ENCODE results near the gene ZEB2.

ZEB2 gene

GRCh38 chr2:144522897-144523595, 3.1 kb upstream of the ZEB2 start:
- no peak for DNase-seq (ENCODE audit: low read depth)
- peak overlapping the region; percentile 72 for H3K4me3 ChIP-seq (ENCODE audit: low read length)
- no peak for TF ChIP-seq CTCF (conservative IDR thresholded peaks at IDR 0.05; ENCODE audit: low read length)

GRCh38 chr2:144522176-144522896, 2.4 kb upstream of the ZEB2 start:
- TF ChIP-seq CTCF (conservative IDR thresholded peaks at IDR 0.05; ENCODE audit: low read length) = no peak
- H3K4me3 ChIP-seq (ENCODE audit: low read length) = peak overlapping the region; percentile 72
- DNase-seq (ENCODE audit: low read depth) = no peak

GRCh38 chr2:144521686-144522085, 1.8 kb upstream of the ZEB2 start:
- H3K4me3 ChIP-seq (ENCODE audit: low read length) = no peak overlapping the region
- TF ChIP-seq CTCF (conservative IDR thresholded peaks at IDR 0.05; ENCODE audit: low read length) = no peak
- no peak for DNase-seq (ENCODE audit: low read depth)

- TF ChIP-seq CTCF (conservative IDR thresholded peaks at IDR 0.05; ENCODE audit: low read length) = no peak
- peak overlapping the region; percentile 85 for H3K4me3 ChIP-seq (ENCODE audit: low read length)
- DNase-seq (ENCODE audit: low read depth) = peak; percentile 81
Measured at GRCh38 chr2:144520756-144521487, 1.0 kb upstream of the ZEB2 start.

- no peak for DNase-seq (ENCODE audit: low read depth)
- TF ChIP-seq CTCF (conservative IDR thresholded peaks at IDR 0.05; ENCODE audit: low read length) = no peak
- peak overlapping the region; percentile 85 for H3K4me3 ChIP-seq (ENCODE audit: low read length)
Measured at GRCh38 chr2:144519597-144519933, 354 bp downstream of the ZEB2 start.

GRCh38 chr2:144518748-144519596, 947 bp downstream of the ZEB2 start:
- DNase-seq (ENCODE audit: low read depth) = no peak
- peak overlapping the region; percentile 85 for H3K4me3 ChIP-seq (ENCODE audit: low read length)
- no peak for TF ChIP-seq CTCF (conservative IDR thresholded peaks at IDR 0.05; ENCODE audit: low read length)

Data from AG10803 (cell line).